K562 (cell line): ENCODE data around the gene SIRPB1. TPM values are rescaled to one million over a fixed set of nuclear protein-coding genes. Genes with fewer than 3 reads are reported as not detected.

Experiments
- ATAC-seq: fragments of 200-7000 bp; cut with Tn5 transposase; 3 replicates; pipeline ENCODE4 v1.9.1; 2020; ENCODE audit warnings: moderate library complexity
- BruUV-seq: library from RNA; stranded (reverse); fragments of 400-500 nt; replicated peaks from 2 replicates; lab custom pipeline; 2021; lab: Mats Ljungman, UMichigan
- CTCF ChIA-PET: fragments of 300-600 bp; formaldehyde crosslinking; extraction: SDS; loops from one replicate; lab custom pipeline; 2021; ENCODE audit warnings: low intra/inter-chr PET ratio; lab: Yijun Ruan, JAX
- POLR2A ChIA-PET: fragments of 300-600, 350-650 bp; sonication (Branson Sonifier 250); formaldehyde crosslinking; extraction: SDS; loops from one replicate; lab custom pipeline; 2021; ENCODE audit warnings: antibody characterized with exemption, inconsistent platforms; lab: Yijun Ruan, JAX
- DNase-seq, 4 experiments: peaks; one replicate each; pipeline versions ENCODE4 v3.0.0 to v3.0.0-alpha.2; 2011 to 2018; ENCODE audit warnings: low spot score in 3 of 4, mixed read lengths in 3 of 4; ENCODE audit errors: extremely low read depth in 1 of 4
- FAIRE-seq: peaks from 2 replicates; lab custom pipeline; 2011; peaks lifted over from hg19 to GRCh38; lab: Jason Lieb, UNC
- H2AFZ ChIP-seq: 2 replicates; pipeline ENCODE4 v1.6.0; 2011; ENCODE audit warnings: low read depth, low read length, control low read depth, inconsistent platforms
- H3K27ac ChIP-seq: fragments of 200-600 bp; 3 replicates; pipeline ENCODE4 v1.8.0; 2011; ENCODE audit warnings: low read depth, mild to moderate bottlenecking, control low read depth, inconsistent platforms, low read length, moderate library complexity, mixed read lengths; ENCODE audit errors: extremely low read depth
- H3K27me3 ChIP-seq, 2 experiments: fragments of 300-600 bp in 1 of 2; 2 replicates in 1 of 2; 3 replicates in 1 of 2; pipeline versions ENCODE4 v1.6.0 to v1.8.0; 2011; ENCODE audit warnings: inconsistent platforms in 2 of 2, low read length in 2 of 2, mild to moderate bottlenecking in 1 of 2, mixed read lengths in 1 of 2, moderate library complexity in 1 of 2; ENCODE audit not compliant: control insufficient read depth in 2 of 2, insufficient read depth in 2 of 2
- H3K36me3 ChIP-seq: fragments of 300-600 bp; 3 replicates; pipeline ENCODE4 v1.8.0; 2011; ENCODE audit warnings: mild to moderate bottlenecking, low read length, inconsistent platforms; ENCODE audit not compliant: control insufficient read depth, insufficient read depth
- H3K4me1 ChIP-seq, 2 experiments: fragments of 200-600 bp in 1 of 2; replicated peaks in 1 of 2; 2 replicates in 1 of 2; 3 replicates in 1 of 2; pipeline versions ENCODE4 v1.5.1 to v1.8.0; 2011; ENCODE audit warnings: inconsistent platforms in 2 of 2, low read length in 2 of 2, mild to moderate bottlenecking in 1 of 2, mixed read lengths in 1 of 2, moderate library complexity in 1 of 2; ENCODE audit not compliant: control insufficient read depth in 2 of 2, insufficient read depth in 2 of 2
- H3K4me2 ChIP-seq: 2 replicates; pipeline ENCODE4 v1.6.1; 2011; ENCODE audit warnings: low read length, control low read depth, inconsistent platforms, mixed read lengths; ENCODE audit not compliant: insufficient read depth
- H3K4me3 ChIP-seq: fragments of 200-600 bp; sonication (generic), shearing (Covaris generic); 2 replicates; pipeline ENCODE4 v1.5.1; 2016; ENCODE audit warnings: control low read depth, inconsistent platforms
- H3K79me2 ChIP-seq: fragments of 200-600 bp; 3 replicates; pipeline ENCODE4 v1.8.0; 2011; ENCODE audit warnings: low read length, inconsistent platforms; ENCODE audit not compliant: control insufficient read depth, insufficient read depth
- H3K9ac ChIP-seq, 2 experiments: 2 replicates each; pipeline versions ENCODE4 v1.6.0 to v1.6.1; 2011; ENCODE audit warnings: low read depth in 2 of 2, low read length in 2 of 2, control low read depth in 1 of 2, inconsistent platforms in 1 of 2, mild to moderate bottlenecking in 1 of 2, mixed read lengths in 1 of 2; ENCODE audit not compliant: insufficient read depth in 1 of 2
- H3K9me1 ChIP-seq: one replicate; pipeline ENCODE4 v1.6.0; 2011; ENCODE audit warnings: inconsistent platforms, mild to moderate bottlenecking, low read length, moderate library complexity; ENCODE audit not compliant: control insufficient read depth, insufficient read depth
- H3K9me3 ChIP-seq: replicated peaks from 2 replicates; pipeline ENCODE4 v1.5.1; 2011; ENCODE audit warnings: low read depth, low read length, inconsistent platforms; ENCODE audit not compliant: control insufficient read depth, insufficient read depth
- H4K20me1 ChIP-seq: replicated peaks from 2 replicates; pipeline ENCODE4 v1.6.1; 2011; ENCODE audit warnings: low read length, inconsistent platforms, mixed read lengths; ENCODE audit not compliant: control insufficient read depth, insufficient read depth
- ARID2 ChIP-seq: fragments of 450-650 bp; IDR thresholded peaks from 2 replicates; pipeline ENCODE4 v1.6.1; 2017; ENCODE audit warnings: antibody characterized with exemption, mild to moderate bottlenecking
- BCL6 ChIP-seq: fragments of 250-450 bp; sonication (Bioruptor Pico); IDR thresholded peaks from 2 replicates; pipeline ENCODE4 v1.4.0; 2020
- CBFA2T2 ChIP-seq: fragments of 450-650 bp; conservative IDR thresholded peaks from 2 replicates; pipeline ENCODE4 v1.6.1; 2017; ENCODE audit warnings: mild to moderate bottlenecking
- CLOCK ChIP-seq: fragments of 250-450 bp; sonication (Bioruptor Pico); IDR thresholded peaks from 2 replicates; pipeline ENCODE4 v1.4.0; 2020; ENCODE audit warnings: mild to moderate bottlenecking, moderate library complexity, borderline replicate concordance
- DDX20 ChIP-seq: fragments of 450-650 bp; IDR thresholded peaks from 2 replicates; pipeline ENCODE4 v1.6.1; 2016; ENCODE audit warnings: missing genetic modification characterization, low read depth, mild to moderate bottlenecking, missing compliant biosample characterization, moderate library complexity
- ETV5 ChIP-seq: sonication (generic); formaldehyde crosslinking; IDR thresholded peaks from 2 replicates; pipeline ENCODE4 v1.4.0; 2020; ENCODE audit warnings: low read depth, mild to moderate bottlenecking, missing genetic modification reagents
- FOSL1 ChIP-seq: fragments of 200-800 bp; sonication (Bioruptor generic); conservative IDR thresholded peaks from 2 replicates; pipeline ENCODE4 v1.6.1; 2016; ENCODE audit warnings: missing genetic modification characterization, missing compliant biosample characterization
- FOXA1 ChIP-seq: fragments of 450-650 bp; IDR thresholded peaks from 2 replicates; pipeline ENCODE4 v1.6.1; 2016; ENCODE audit warnings: mild to moderate bottlenecking, borderline replicate concordance
- FOXA3 ChIP-seq, 2 experiments: fragments of 450-650 bp in 1 of 2; sonication (generic) in 1 of 2; formaldehyde crosslinking; IDR thresholded peaks in 1 of 2; conservative IDR thresholded peaks in 1 of 2; 2 replicates each; pipeline versions ENCODE4 v1.4.0 to v1.8.0; 2020 to 2022; ENCODE audit warnings: mild to moderate bottlenecking in 2 of 2, missing genetic modification reagents in 1 of 2
- FOXK1 ChIP-seq: sonication (generic); formaldehyde crosslinking; IDR thresholded peaks from 2 replicates; pipeline ENCODE4 v1.8.0; 2022; ENCODE audit warnings: missing genetic modification reagents, mild to moderate bottlenecking, borderline replicate concordance
- GATA2 ChIP-seq: sonication (generic); formaldehyde crosslinking; IDR thresholded peaks from 2 replicates; pipeline ENCODE4 v1.4.0; 2020; ENCODE audit warnings: mild to moderate bottlenecking, missing genetic modification reagents
- RB1 ChIP-seq: fragments of 450-650 bp; IDR thresholded peaks from 2 replicates; pipeline ENCODE4 v1.6.1; 2017; ENCODE audit warnings: low read depth, mild to moderate bottlenecking
- TAF7 ChIP-seq: fragments of 450-650 bp; IDR thresholded peaks from 2 replicates; pipeline ENCODE4 v1.6.1; 2016; ENCODE audit warnings: missing genetic modification characterization, missing compliant biosample characterization
- ZNF165 ChIP-seq: fragments of 250-450 bp; sonication (Bioruptor Pico); IDR thresholded peaks from 2 replicates; pipeline ENCODE4 v1.4.0; 2020; ENCODE audit warnings: borderline replicate concordance
- ZNF175 ChIP-seq: fragments of 200-800 bp; sonication (Bioruptor generic); IDR thresholded peaks from 2 replicates; pipeline ENCODE4 v1.6.1; 2016; ENCODE audit warnings: low read depth, mild to moderate bottlenecking, missing genetic modification characterization, missing compliant biosample characterization
- ZNF274 ChIP-seq: IDR thresholded peaks from 2 replicates; pipeline ENCODE4 v1.6.1; 2011; ENCODE audit warnings: low read depth, mild to moderate bottlenecking, low read length, moderate library complexity, borderline replicate concordance
- WGBS: fragments of 100-300 bp; shearing (Covaris generic); methylation state at CpG from one replicate; pipeline ENCODE4 v1.1.6; 2016; ENCODE audit warnings: low coverage, mixed read lengths; ENCODE audit not compliant: insufficient coverage; ENCODE audit errors: missing lambda C conversion rate; 5-methylcytosine and 5-hydroxymethylcytosine counted together
- in situ Hi-C: fragments of 300-500 bp; cut with MboI; formaldehyde crosslinking; loops from 4 replicates; pipeline ENCODE4 v1.15.0; 2018; ENCODE audit warnings: inconsistent platforms, mixed read lengths
- intact Hi-C: fragments of 100-400 bp; cut with micrococcal nuclease; formaldehyde crosslinking; loops from 2 replicates; pipeline ENCODE4 v1.14.2; 2022
- polyA plus RNA-seq, 8 experiments: library from polyadenylated mRNA; depleted of rRNA in 4 of 8; stranded (reverse) in 5 of 8; unstranded in 3 of 8; fragments of >200 nt; fragmentation: Nextera tagmentation in 2 of 8; fragmentation: Illumina TruSeq in 1 of 8; extraction: Ambion mirVana in 2 of 8; extraction: Trizol in 1 of 8; gene quantifications; 2 replicates each; pipeline versions ENCODE4 v1.2.1 to v1.2.3, GENCODE V29; 2011 to 2014; ENCODE audit warnings: inconsistent platforms in 1 of 8, missing spikeins in 1 of 8
- total RNA-seq, 7 experiments: library from RNA; depleted of rRNA in 6 of 7; stranded (reverse); fragments of >200 nt in 6 of 7; fragmentation: Illumina TruSeq in 2 of 7; extraction: Trizol in 2 of 7; gene quantifications; 2 replicates each; pipeline versions ENCODE4 v1.2.1 to v1.2.3, GENCODE V29; 2011 to 2021; ENCODE audit warnings: low replicate concordance in 1 of 7
- TF ChIP-seq, protein P1 (sequence below): sonication (generic); IDR thresholded peaks from 2 replicates; pipeline ENCODE4 v1.6.1; 2016

Gene SIRPB1
- total and polyA plus RNA-seq, 9 of the 15 experiments (the other 6 are each of a cell fraction or from before 2014, with no cell fraction given): not detected

GRCh38 chr20:1630186-1630585 lies 10.4 kb upstream of the SIRPB1 start:
- Histone ChIP-seq H3K4me3 (no peak overlapping the region), H3K9me1 (no peaks in the 10 kb centered on the region), H3K36me3 (no peaks in the 10 kb centered on the region), H3K4me1 (no peaks in the 10 kb centered on the region), H3K9me3 (no peaks in the 10 kb centered on the region), H3K9ac (no peak overlapping the region), H2AFZ (no peak overlapping the region), H4K20me1 (no peaks in the 10 kb centered on the region), H3K4me2 (no peak overlapping the region), H3K27me3 (peaks cover 0 to 9% of the 10 kb centered on the region in 2 experiments; a peak in 1 of 5 replicates), H3K27ac (no peak overlapping the region), H3K79me2 (no peaks in the 10 kb centered on the region)
- FAIRE-seq: no peak
- no peak for DNase-seq
- CTCF ChIA-PET: no interaction called here
- in situ Hi-C loops: no loop called here
- 7% methylated on average over 2 of the region's 5 CpGs for WGBS
- no TSS peak for BruUV-seq
- no peak for ATAC-seq
- intact Hi-C loops: no loop called here
- POLR2A ChIA-PET: no interaction called here
- no peak for TF ChIP-seq FOXA3 (CRISPR knock-in tag; conservative IDR thresholded peaks at IDR 0.05 in 1 of 2, IDR thresholded peaks at IDR 0.05 in 1 of 2)
- no peak for TF ChIP-seq DDX20 (tag)
- TF ChIP-seq BCL6: no peak
- no peak for TF ChIP-seq CLOCK (CRISPR knock-in tag)
- TF ChIP-seq ARID2: no peak
- no peak for TF ChIP-seq FOXA1
- TF ChIP-seq ZNF165 (CRISPR knock-in tag): no peak
- TF ChIP-seq TAF7 (tag): no peak
- no peak for TF ChIP-seq FOXK1 (CRISPR knock-in tag)
- no peak for TF ChIP-seq RB1
- no peak for TF ChIP-seq GATA2 (CRISPR knock-in tag)
- TF ChIP-seq ETV5 (CRISPR knock-in tag): no peak
- no peak for TF ChIP-seq CBFA2T2
- no peak for TF ChIP-seq ZNF274
- no peak for TF ChIP-seq ZNF175 (CRISPR knock-in tag)
- TF ChIP-seq, protein P1, sequence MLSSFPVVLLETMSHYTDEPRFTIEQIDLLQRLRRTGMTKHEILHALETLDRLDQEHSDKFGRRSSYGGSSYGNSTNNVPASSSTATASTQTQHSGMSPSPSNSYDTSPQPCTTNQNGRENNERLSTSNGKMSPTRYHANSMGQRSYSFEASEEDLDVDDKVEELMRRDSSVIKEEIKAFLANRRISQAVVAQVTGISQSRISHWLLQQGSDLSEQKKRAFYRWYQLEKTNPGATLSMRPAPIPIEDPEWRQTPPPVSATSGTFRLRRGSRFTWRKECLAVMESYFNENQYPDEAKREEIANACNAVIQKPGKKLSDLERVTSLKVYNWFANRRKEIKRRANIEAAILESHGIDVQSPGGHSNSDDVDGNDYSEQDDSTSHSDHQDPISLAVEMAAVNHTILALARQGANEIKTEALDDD: no peak
- TF ChIP-seq FOSL1 (tag): no peak
